HEK293T (cell line): ENCODE measurements around the gene NFKBIE.

Experiments used
- CTCF ChIA-PET: fragments of 350-600 bp; formaldehyde crosslinking; extraction: SDS; loops from one replicate; lab custom pipeline; 2021; ENCODE audit warnings: antibody characterized with exemption, inconsistent platforms; lab: Yijun Ruan, JAX
- POLR2A ChIA-PET: fragments of 350-600 bp; formaldehyde crosslinking; extraction: SDS; loops from one replicate; lab custom pipeline; 2020; ENCODE audit warnings: antibody characterized with exemption, inconsistent platforms; lab: Yijun Ruan, JAX
- DNase-seq: peaks from one replicate; pipeline ENCODE4 v3.0.0; 2012; ENCODE audit warnings: mixed read lengths; ENCODE audit errors: extremely low spot score
- BHLHE40 ChIP-seq: fragments of 450-650 bp; IDR thresholded peaks from 2 replicates; pipeline ENCODE4 v1.6.1; 2016; ENCODE audit warnings: mild to moderate bottlenecking, moderate library complexity, borderline replicate concordance
- CTBP1 ChIP-seq: fragments of 450-650 bp; IDR thresholded peaks from 2 replicates; pipeline ENCODE4 v1.6.1; 2016; ENCODE audit warnings: borderline replicate concordance
- ELF4 ChIP-seq: fragments of 450-650 bp; IDR thresholded peaks from 2 replicates; pipeline ENCODE4 v1.6.1; 2017; ENCODE audit warnings: antibody characterized with exemption
- FOXA1 ChIP-seq: fragments of 450-650 bp; IDR thresholded peaks from 2 replicates; pipeline ENCODE4 v1.6.1; 2016; ENCODE audit warnings: mild to moderate bottlenecking
- FOXK2 ChIP-seq: fragments of 450-650 bp; IDR thresholded peaks from 2 replicates; pipeline ENCODE4 v1.6.1; 2016; ENCODE audit warnings: mild to moderate bottlenecking
- FOXM1 ChIP-seq: fragments of 450-650 bp; IDR thresholded peaks from 2 replicates; pipeline ENCODE4 v1.6.1; 2017; ENCODE audit warnings: mild to moderate bottlenecking, borderline replicate concordance
- HDGF ChIP-seq: fragments of 450-650 bp; IDR thresholded peaks from 2 replicates; pipeline ENCODE4 v1.6.1; 2017; ENCODE audit warnings: antibody characterized with exemption, borderline replicate concordance
- L3MBTL2 ChIP-seq: fragments of 450-650 bp; conservative IDR thresholded peaks from 2 replicates; pipeline ENCODE4 v1.6.1; 2016; ENCODE audit warnings: mild to moderate bottlenecking
- LEF1 ChIP-seq: fragments of 450-650 bp; IDR thresholded peaks from 2 replicates; pipeline ENCODE4 v1.6.1; 2017; ENCODE audit warnings: mild to moderate bottlenecking, borderline replicate concordance
- NFRKB ChIP-seq: fragments of 450-650 bp; IDR thresholded peaks from 2 replicates; pipeline ENCODE4 v1.6.1; 2016; ENCODE audit warnings: mild to moderate bottlenecking, moderate library complexity
- PKNOX1 ChIP-seq: fragments of 450-650 bp; IDR thresholded peaks from 2 replicates; pipeline ENCODE4 v1.6.1; 2016
- SP1 ChIP-seq: fragments of 450-650 bp; IDR thresholded peaks from 2 replicates; pipeline ENCODE4 v1.6.1; 2017
- SUZ12 ChIP-seq: fragments of 450-650 bp; IDR thresholded peaks from 2 replicates; pipeline ENCODE4 v1.6.1; 2016; ENCODE audit warnings: mild to moderate bottlenecking
- TARDBP ChIP-seq: fragments of 450-650 bp; IDR thresholded peaks from 2 replicates; pipeline ENCODE4 v1.6.1; 2016
- ZNF384 ChIP-seq: fragments of 450-650 bp; IDR thresholded peaks from 2 replicates; pipeline ENCODE4 v1.6.1; 2016

NFKBIE gene

GRCh38 chr6:44285552-44286284, 20.4 kb upstream of the NFKBIE start:
- TF ChIP-seq ELF4 (no peak), LEF1 (no peak), FOXA1 (no peak), FOXK2 (no peak)
- POLR2A ChIA-PET = interaction anchor here (0.7 to 1.2 kb wide), 2 partner anchors 10 to 39 kb away, joined by 3 to 4 read pairs; partner anchors contain the start of gene HSP90AB1
- no peak for DNase-seq
- CTCF ChIA-PET = interaction anchor here (0.5 kb wide), 1 partner anchor 1461 kb away, joined by 3 read pairs; no protein-coding TSS in a partner anchor

GRCh38 chr6:44284867-44285266, 19.5 kb upstream of the NFKBIE start:
- no peak for DNase-seq
- ChIA-PET CTCF (interaction anchor here (0.5 kb wide), 1 partner anchor 1460 kb away, joined by 3 read pairs; no protein-coding TSS in a partner anchor), POLR2A (interaction anchor here (1.2 kb wide), 1 partner anchor 38 kb away, joined by 4 read pairs; the partner anchor contains the start of gene HSP90AB1)
- no peak for TF ChIP-seq SP1
- no peak for TF ChIP-seq ELF4

- no peak for TF ChIP-seq ZNF384
- TF ChIP-seq FOXK2 = no peak
- TF ChIP-seq LEF1 = no peak
- no peak for TF ChIP-seq FOXM1
- TF ChIP-seq FOXA1 = no peak
- TF ChIP-seq HDGF = no peak
- TF ChIP-seq BHLHE40 = no peak
- TF ChIP-seq L3MBTL2 = no peak
- no peak for TF ChIP-seq TARDBP
- no peak for TF ChIP-seq NFRKB
- no peak for TF ChIP-seq CTBP1
- TF ChIP-seq PKNOX1 = no peak
- no peak for TF ChIP-seq ELF4
- POLR2A ChIA-PET = interaction anchor here (1.5 kb wide), 1 partner anchor 8 kb away, joined by 3 read pairs; no protein-coding TSS in a partner anchor
- no peak for DNase-seq
- CTCF ChIA-PET = interaction anchor here (1.1 kb wide), 1 partner anchor 16 kb away, joined by 4 read pairs; no protein-coding TSS in a partner anchor
Measured at GRCh38 chr6:44284121-44284520, 18.8 kb upstream of the NFKBIE start.

- TF ChIP-seq NFRKB (no peak), FOXA1 (no peak), SUZ12 (no peak), ELF4 (no peak)
- ChIA-PET POLR2A (interaction anchor here (0.8 to 1.0 kb wide), 3 partner anchors 14 to 34 kb away, joined by 3 to 4 read pairs (median 3); partner anchors contain the start of gene AARS2), CTCF (interaction anchor here (0.6 to 1.3 kb wide), 4 partner anchors 11 to 65 kb away, joined by 3 read pairs; no protein-coding TSS in a partner anchor)
Measured at GRCh38 chr6:44278774-44279697, 13.7 kb upstream of the NFKBIE start.

GRCh38 chr6:44278315-44278714, 13.0 kb upstream of the NFKBIE start:
- no peak for DNase-seq
- ChIA-PET CTCF (interaction anchor here (1.0 to 1.3 kb wide), 2 partner anchors 10 to 65 kb away, joined by 3 read pairs; no protein-coding TSS in a partner anchor), POLR2A (interaction anchor here (0.9 to 1.1 kb wide), 2 partner anchors 12 to 20 kb away, joined by 3 read pairs; no protein-coding TSS in a partner anchor)
- no peak for TF ChIP-seq L3MBTL2
- no peak for TF ChIP-seq ELF4
- no peak for TF ChIP-seq HDGF
- TF ChIP-seq SUZ12 = no peak
- no peak for TF ChIP-seq BHLHE40
- no peak for TF ChIP-seq CTBP1
- no peak for TF ChIP-seq PKNOX1
- TF ChIP-seq ZNF384 = no peak

More at GRCh38 chr6:44278774-44279697, 13.7 kb upstream of the NFKBIE start:
- DNase-seq = no peak

GRCh38 chr6:44277763-44278162, 12.4 kb upstream of the NFKBIE start:
- no peak for DNase-seq
- no peak for TF ChIP-seq NFRKB
- ChIA-PET CTCF (interaction anchor here (0.9 kb wide), 1 partner anchor 28 kb away, joined by 3 read pairs; no protein-coding TSS in a partner anchor), POLR2A (interaction anchor here (0.9 to 1.3 kb wide), 3 partner anchors 12 to 31 kb away, joined by 3 to 4 read pairs (median 3); partner anchors contain the start of gene HSP90AB1)
